ENCODE data around the gene FN1. TPM values are rescaled to one million over a fixed set of nuclear protein-coding genes. Genes with fewer than 3 reads are reported as not detected.

The FN1 gene
- total RNA-seq, 5 donors from 2014 or later (not counting 1 experiment from before 2014, with no cell fraction given): 5.7 to 7.1 (median 6.7) TPM; not detected in 2

DNA sequence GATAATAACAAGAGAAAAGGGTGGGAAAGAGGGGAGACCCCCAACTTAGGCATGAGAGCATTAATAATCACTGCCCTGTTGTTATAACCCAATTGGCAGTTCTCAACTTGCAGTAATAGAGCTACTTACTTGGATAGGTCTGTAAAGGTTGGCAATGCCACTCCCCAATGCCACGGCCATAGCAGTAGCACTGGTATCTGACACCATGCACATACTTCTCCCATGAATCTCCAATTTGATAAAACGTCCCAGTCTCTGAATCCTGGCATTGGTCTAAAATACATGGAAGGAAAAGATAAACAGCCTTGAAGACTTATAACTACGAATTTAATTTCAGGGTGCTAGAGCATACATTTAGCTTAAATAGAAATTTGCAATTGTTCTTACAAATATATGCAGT, 16.8 kb downstream of the FN1 start:
- Histone ChIP-seq H3K36me3 (ENCODE audit: control insufficient read depth in 2 of 2, extremely low read depth in 1 of 2, insufficient read depth in 1 of 2, low read length in 1 of 2) (no peaks in the 10 kb centered on the region), H3K4me3 (ENCODE audit: control insufficient read depth in 1 of 2, extremely low read depth in 1 of 2, low read length in 1 of 2) (no peak overlapping the region), H3K27ac (ENCODE audit: low read length) (no peak overlapping the region), H3K27me3 (replicated peaks in 1 of 2; ENCODE audit: control insufficient read depth in 2 of 2, extremely low read depth in 1 of 2, insufficient read depth in 2 of 2, low read length in 1 of 2) (peaks cover 0 to 2% of the 10 kb centered on the region in 2 experiments), H3K4me1 (ENCODE audit: control insufficient read depth in 1 of 2, extremely low read depth in 1 of 2, insufficient read depth in 2 of 2, low read length in 2 of 2) (no peaks in the 10 kb centered on the region), H3K9me3 (no peaks in the 10 kb centered on the region)
- Mint-ChIP-seq H3K4me3 (no peak overlapping the region), H3K27ac (no peak overlapping the region), H3K27me3 (peaks cover 18 to 19% of the 10 kb centered on the region in 2 donors), H3K9me3 (no peaks in the 10 kb centered on the region), H3K36me3 (no peaks in the 10 kb centered on the region), H3K4me1 (no peaks in the 10 kb centered on the region)
- POLR2A ChIA-PET: interaction anchor here in 1 of 2 donors (0.6 kb wide), 1 partner anchor 33 kb away, joined by 6 read pairs; no protein-coding TSS in a partner anchor
- 60% methylated on average over 1 of the region's 3 CpGs for WGBS (ENCODE audit: insufficient coverage)
- DNase-seq (no peak), ATAC-seq (replicated peaks in 1 of 4) (no peak)
- CTCF ChIA-PET: no interaction called here

GRCh38 chr2:215418064-215418963, 17.6 kb downstream of the FN1 start:
- 86% methylated on average over 1 of the region's 3 CpGs for WGBS (ENCODE audit: insufficient coverage)

DNA sequence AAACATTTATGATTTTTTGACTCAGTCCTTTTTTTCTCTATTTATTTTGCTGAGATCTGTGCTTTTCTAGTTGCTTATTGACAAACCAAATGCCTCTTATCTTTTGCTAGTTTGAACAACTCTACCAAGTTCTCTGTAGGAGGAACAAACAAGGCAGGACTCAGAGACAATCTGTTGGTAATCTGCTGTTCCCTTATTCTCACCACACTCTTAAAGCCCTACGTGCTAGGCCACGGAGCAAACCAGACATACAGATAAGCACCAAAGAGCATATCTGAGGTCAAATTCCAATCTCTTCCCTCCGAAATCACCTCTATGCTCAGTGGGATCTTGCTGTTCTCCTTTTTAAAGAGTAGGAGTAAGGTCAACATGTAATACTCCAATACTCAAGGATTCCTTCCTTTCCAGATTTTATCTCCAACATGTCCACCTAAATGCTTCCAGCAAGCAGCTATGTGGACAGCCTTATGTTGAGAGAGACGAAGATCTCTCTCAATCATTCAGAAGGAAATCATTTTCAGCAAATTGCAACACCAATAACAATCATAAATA, 18.4 kb downstream of the FN1 start:
- POLR2A ChIA-PET: interaction anchor here in 1 of 2 donors (0.7 kb wide), 1 partner anchor 8 kb away, joined by 3 read pairs; no protein-coding TSS in a partner anchor

More at GRCh38 chr2:215418064-215418963, 17.6 kb downstream of the FN1 start:
- no peak for ATAC-seq (replicated peaks in 1 of 4)
- H3K4me1 ChIP-seq (ENCODE audit: control insufficient read depth in 1 of 2, extremely low read depth in 1 of 2, insufficient read depth in 2 of 2, low read length in 2 of 2): no peaks in the 10 kb centered on the region
- no peaks in the 10 kb centered on the region for H3K9me3 Mint-ChIP-seq
- no peak overlapping the region for H3K27ac ChIP-seq (ENCODE audit: low read length)
- no peak overlapping the region for H3K4me3 ChIP-seq (ENCODE audit: control insufficient read depth in 1 of 2, extremely low read depth in 1 of 2, low read length in 1 of 2)
- no peaks in the 10 kb centered on the region for H3K36me3 Mint-ChIP-seq
- no peaks in the 10 kb centered on the region for H3K27me3 ChIP-seq (replicated peaks in 1 of 2; ENCODE audit: control insufficient read depth in 2 of 2, extremely low read depth in 1 of 2, insufficient read depth in 2 of 2, low read length in 1 of 2)
- no peaks in the 10 kb centered on the region for H3K36me3 ChIP-seq (ENCODE audit: control insufficient read depth in 2 of 2, extremely low read depth in 1 of 2, insufficient read depth in 1 of 2, low read length in 1 of 2)
- H3K4me3 Mint-ChIP-seq: no peak overlapping the region
- POLR2A ChIA-PET: interaction anchor here in 1 of 2 donors (0.7 kb wide), 1 partner anchor 9 kb away, joined by 3 read pairs; no protein-coding TSS in a partner anchor
- H3K9me3 ChIP-seq: no peaks in the 10 kb centered on the region
- CTCF ChIA-PET: no interaction called here
- DNase-seq: no peak
- peaks cover 20 to 24% of the 10 kb centered on the region in 2 donors for H3K27me3 Mint-ChIP-seq
- no peak overlapping the region for H3K27ac Mint-ChIP-seq
- H3K4me1 Mint-ChIP-seq: no peaks in the 10 kb centered on the region

DNA sequence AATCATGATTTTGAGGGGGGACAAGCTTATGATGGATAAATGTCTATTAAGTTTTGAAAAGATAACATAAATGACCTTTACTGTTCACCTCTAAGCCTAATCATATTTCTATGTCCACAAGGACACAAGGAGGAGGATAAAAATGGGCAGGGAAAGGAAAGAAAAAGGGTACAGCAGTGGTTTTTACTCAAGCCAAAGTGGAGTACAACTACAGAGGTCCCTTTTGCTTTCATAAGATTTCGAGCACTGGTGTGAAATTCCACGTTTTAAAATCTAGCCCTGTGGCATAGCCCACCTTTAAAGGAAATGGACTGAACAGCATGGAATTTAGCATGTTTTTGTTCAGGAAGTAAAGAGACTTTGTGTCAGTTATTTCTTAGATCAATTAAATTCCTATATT, 19.2 kb downstream of the FN1 start:
- Mint-ChIP-seq H3K4me1 (no peaks in the 10 kb centered on the region), H3K4me3 (no peak overlapping the region), H3K36me3 (no peaks in the 10 kb centered on the region), H3K27ac (no peak overlapping the region), H3K9me3 (no peaks in the 10 kb centered on the region), H3K27me3 (peaks cover 14 to 21% of the 10 kb centered on the region in 2 donors)
- peaks cover 0 to 4% of the 10 kb centered on the region in 2 experiments for H3K27me3 ChIP-seq (replicated peaks in 1 of 2; ENCODE audit: control insufficient read depth in 2 of 2, extremely low read depth in 1 of 2, insufficient read depth in 2 of 2, low read length in 1 of 2)
- no peak for ATAC-seq (replicated peaks in 1 of 4)
- WGBS (ENCODE audit: insufficient coverage): no CpG with 5 or more reads among the region's 2 CpGs
- ChIA-PET POLR2A (no interaction called here), CTCF (no interaction called here)
- H3K36me3 ChIP-seq (ENCODE audit: control insufficient read depth in 2 of 2, extremely low read depth in 1 of 2, insufficient read depth in 1 of 2, low read length in 1 of 2): no peaks in the 10 kb centered on the region
- no peak overlapping the region for H3K4me3 ChIP-seq (ENCODE audit: control insufficient read depth in 1 of 2, extremely low read depth in 1 of 2, low read length in 1 of 2)
- DNase-seq: no peak
- no peak overlapping the region for H3K27ac ChIP-seq (ENCODE audit: low read length)
- no peaks in the 10 kb centered on the region for H3K9me3 ChIP-seq
- no peaks in the 10 kb centered on the region for H3K4me1 ChIP-seq (ENCODE audit: control insufficient read depth in 1 of 2, extremely low read depth in 1 of 2, insufficient read depth in 2 of 2, low read length in 2 of 2)

More for the DNA sequence above, 18.4 kb downstream of the FN1 start:
- H3K27ac Mint-ChIP-seq: no peak overlapping the region
- Histone ChIP-seq H3K4me1 (ENCODE audit: control insufficient read depth in 1 of 2, extremely low read depth in 1 of 2, insufficient read depth in 2 of 2, low read length in 2 of 2) (no peaks in the 10 kb centered on the region), H3K9me3 (no peaks in the 10 kb centered on the region), H3K4me3 (ENCODE audit: control insufficient read depth in 1 of 2, extremely low read depth in 1 of 2, low read length in 1 of 2) (no peak overlapping the region), H3K36me3 (ENCODE audit: control insufficient read depth in 2 of 2, extremely low read depth in 1 of 2, insufficient read depth in 1 of 2, low read length in 1 of 2) (no peaks in the 10 kb centered on the region), H3K27ac (ENCODE audit: low read length) (no peak overlapping the region), H3K27me3 (replicated peaks in 1 of 2; ENCODE audit: control insufficient read depth in 2 of 2, extremely low read depth in 1 of 2, insufficient read depth in 2 of 2, low read length in 1 of 2) (peaks cover 0 to 4% of the 10 kb centered on the region in 2 experiments)
- no peaks in the 10 kb centered on the region for H3K4me1 Mint-ChIP-seq
- no peak overlapping the region for H3K4me3 Mint-ChIP-seq
- no peak for ATAC-seq (replicated peaks in 1 of 4)
- DNase-seq: no peak
- 100% methylated on average over 1 of the region's 4 CpGs for whole genome bisulfite sequencing (ENCODE audit: insufficient coverage)
- no peaks in the 10 kb centered on the region for H3K9me3 Mint-ChIP-seq
- no peaks in the 10 kb centered on the region for H3K36me3 Mint-ChIP-seq
- CTCF ChIA-PET: no interaction called here
- peaks cover 20 to 25% of the 10 kb centered on the region in 2 donors for H3K27me3 Mint-ChIP-seq

DNA sequence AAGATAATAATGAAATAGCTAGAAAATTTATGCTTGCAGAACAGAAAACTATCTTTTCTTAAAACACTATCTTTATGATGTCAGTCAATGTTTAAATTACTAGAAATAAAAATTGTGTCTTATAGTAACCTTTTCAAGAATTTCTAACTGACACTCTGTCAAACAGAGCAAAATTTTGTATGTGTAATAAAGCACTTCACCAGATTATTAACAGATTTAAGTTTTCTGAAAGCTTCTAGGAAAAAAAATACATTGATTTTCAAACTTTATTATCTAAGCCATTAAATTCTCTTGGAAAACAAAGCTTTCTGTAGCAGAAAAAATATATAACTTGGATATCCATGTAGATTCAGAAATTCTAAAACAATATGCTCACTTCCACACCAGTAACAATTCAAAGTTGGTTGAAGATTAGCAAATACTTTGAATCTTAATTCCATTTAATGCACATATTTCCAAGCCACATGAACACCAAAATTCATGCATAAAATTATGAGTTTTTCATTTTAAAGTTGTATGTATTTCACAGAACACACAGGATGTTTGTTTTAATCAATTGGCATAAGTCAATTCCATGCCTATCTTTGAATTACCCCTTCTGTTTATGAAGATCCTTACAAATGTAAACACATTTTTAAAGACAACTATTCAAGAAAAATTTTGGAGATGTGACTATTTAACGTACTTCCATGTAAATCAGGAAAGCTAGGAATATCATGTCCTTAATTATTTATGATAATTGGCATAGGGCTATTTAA, 19.9 kb downstream of the FN1 start:
- WGBS (ENCODE audit: insufficient coverage): no CpG with 5 or more reads among the region's 1 CpG
- Mint-ChIP-seq H3K27me3 (peaks cover 13 to 21% of the 10 kb centered on the region in 2 donors), H3K4me3 (no peak overlapping the region)

DNA sequence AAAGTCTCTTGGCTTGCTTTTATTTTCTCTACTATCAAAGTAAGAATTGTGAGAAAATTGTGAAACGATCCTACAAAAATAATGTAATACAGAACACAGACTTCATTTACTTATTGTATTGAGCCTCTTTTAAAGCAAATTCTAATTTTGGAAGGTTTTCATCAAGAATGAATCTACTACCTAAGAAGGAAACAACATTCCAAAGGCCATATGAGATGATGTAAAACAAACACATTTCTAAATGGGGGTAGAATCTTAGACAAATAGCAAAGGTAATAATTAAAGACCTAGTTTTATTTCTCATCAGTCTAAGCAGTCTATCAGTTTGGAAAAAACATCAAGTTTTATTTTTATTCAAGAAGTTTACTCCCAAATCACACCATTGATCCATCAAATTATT, 20.6 kb downstream of the FN1 start:
- WGBS (ENCODE audit: insufficient coverage): no CpG with 5 or more reads among the region's 1 CpG
- Histone ChIP-seq H3K27me3 (replicated peaks in 1 of 2; ENCODE audit: control insufficient read depth in 2 of 2, extremely low read depth in 1 of 2, insufficient read depth in 2 of 2, low read length in 1 of 2) (peaks cover 0 to 4% of the 10 kb centered on the region in 2 experiments), H3K36me3 (ENCODE audit: control insufficient read depth in 2 of 2, extremely low read depth in 1 of 2, insufficient read depth in 1 of 2, low read length in 1 of 2) (no peaks in the 10 kb centered on the region), H3K27ac (ENCODE audit: low read length) (no peak overlapping the region), H3K4me1 (ENCODE audit: control insufficient read depth in 1 of 2, extremely low read depth in 1 of 2, insufficient read depth in 2 of 2, low read length in 2 of 2) (no peaks in the 10 kb centered on the region), H3K4me3 (ENCODE audit: control insufficient read depth in 1 of 2, extremely low read depth in 1 of 2, low read length in 1 of 2) (no peak overlapping the region), H3K9me3 (no peaks in the 10 kb centered on the region)
- Mint-ChIP-seq H3K36me3 (no peaks in the 10 kb centered on the region), H3K4me3 (no peak overlapping the region), H3K4me1 (no peaks in the 10 kb centered on the region), H3K9me3 (no peaks in the 10 kb centered on the region), H3K27me3 (peaks cover 13 to 17% of the 10 kb centered on the region in 2 donors), H3K27ac (no peak overlapping the region)
- no peak for ATAC-seq (replicated peaks in 1 of 4)
- no peak for DNase-seq
- CTCF ChIA-PET: no interaction called here
- POLR2A ChIA-PET: no interaction called here

More for the DNA sequence above, 19.9 kb downstream of the FN1 start:
- no peaks in the 10 kb centered on the region for H3K9me3 ChIP-seq
- Mint-ChIP-seq H3K36me3 (no peaks in the 10 kb centered on the region), H3K27ac (no peak overlapping the region), H3K4me1 (no peaks in the 10 kb centered on the region), H3K9me3 (no peaks in the 10 kb centered on the region)
- no peaks in the 10 kb centered on the region for H3K4me1 ChIP-seq (ENCODE audit: control insufficient read depth in 1 of 2, extremely low read depth in 1 of 2, insufficient read depth in 2 of 2, low read length in 2 of 2)
- H3K27ac ChIP-seq (ENCODE audit: low read length): no peak overlapping the region
- no peak overlapping the region for H3K4me3 ChIP-seq (ENCODE audit: control insufficient read depth in 1 of 2, extremely low read depth in 1 of 2, low read length in 1 of 2)
- H3K27me3 ChIP-seq (replicated peaks in 1 of 2; ENCODE audit: control insufficient read depth in 2 of 2, extremely low read depth in 1 of 2, insufficient read depth in 2 of 2, low read length in 1 of 2): peaks cover 0 to 4% of the 10 kb centered on the region in 2 experiments
- ATAC-seq (replicated peaks in 1 of 4): no peak
- no peak for DNase-seq
- no peaks in the 10 kb centered on the region for H3K36me3 ChIP-seq (ENCODE audit: control insufficient read depth in 2 of 2, extremely low read depth in 1 of 2, insufficient read depth in 1 of 2, low read length in 1 of 2)
- CTCF ChIA-PET: no interaction called here
- POLR2A ChIA-PET: no interaction called here

All from T-cell (primary cell).